ENCODE measurements around the gene LYRM1. TPM values are rescaled to one million over a fixed set of nuclear protein-coding genes. Genes with fewer than 3 reads are reported as not detected.
A peak's percentile ranks its signal among the peaks of the same experiment; 100 is the strongest.
"Not testable (repeated sequence)": the region's sequence is repeated elsewhere in the genome, so short reads cannot be mapped to it uniquely, and the experiment has no call there.

LYRM1 gene
- polyA plus RNA-seq, 1 of the 3 experiments (the other 2 are of a cell fraction) = 18.1 TPM

DNA sequence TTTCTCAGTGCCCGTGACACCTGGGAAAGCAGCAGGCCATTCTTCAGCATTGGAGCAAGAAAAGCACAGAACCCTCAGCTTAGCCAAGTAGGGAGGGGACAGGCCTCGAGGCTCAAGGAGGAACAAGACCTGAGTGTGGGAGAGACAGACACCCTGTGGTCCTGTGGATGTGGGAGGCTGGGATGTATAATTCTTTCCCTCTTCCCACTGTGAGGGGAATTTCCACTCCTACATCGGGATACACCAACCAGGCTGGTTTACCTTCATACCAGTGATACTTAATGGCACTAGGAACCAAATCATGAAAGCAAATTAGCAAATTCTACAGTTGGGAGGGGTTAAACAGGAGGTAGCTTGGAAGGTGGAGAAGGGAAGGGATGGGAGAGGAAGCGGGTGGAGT, 41.7 kb downstream of the LYRM1 start:
- Histone ChIP-seq H4K20me1 (ENCODE audit: insufficient read depth) (no peaks in the 10 kb centered on the region), H3K9ac (no peak overlapping the region), H3K36me3 (replicated peaks in 1 of 2; ENCODE audit: control insufficient read depth in 1 of 2, insufficient read depth in 2 of 2, low read length in 1 of 2) (no peaks in the 10 kb centered on the region), H3K4me2 (no peak overlapping the region), H3K9me3 (no peaks in the 10 kb centered on the region), H3K4me1 (ENCODE audit: control insufficient read depth in 1 of 2, insufficient read depth in 2 of 2, low read depth in 1 of 2, low read length in 1 of 2) (no peaks in the 10 kb centered on the region; a peak in 1 of 4 replicates), H3K27me3 (ENCODE audit: insufficient read depth) (no peaks in the 10 kb centered on the region), H3K4me3 (ENCODE audit: low read depth in 2 of 2, low read length in 1 of 2) (no peak overlapping the region), H2AFZ (ENCODE audit: low read depth) (no peak overlapping the region), H3K9me2 (no peaks in the 10 kb centered on the region), H3K27ac (ENCODE audit: low read depth in 2 of 2, low read length in 1 of 2) (no peak overlapping the region), H3F3A (replicated peaks; ENCODE audit: insufficient read depth) (no peaks in the 10 kb centered on the region), H3K79me2 (ENCODE audit: insufficient read depth) (no peaks in the 10 kb centered on the region)
- TF ChIP-seq RCOR1 (IDR thresholded peaks at IDR 0.05; ENCODE audit: low read length) (no peak), RFX5 (IDR thresholded peaks at IDR 0.05; ENCODE audit: low read length) (no peak), CHD2 (IDR thresholded peaks at IDR 0.05; ENCODE audit: low read length, partially characterized antibody) (no peak), EP300 (IDR thresholded peaks at IDR 0.05; ENCODE audit: borderline replicate concordance in 1 of 2, low read depth in 1 of 2, low read length in 1 of 2) (no peak), RXRA (IDR thresholded peaks at IDR 0.05; ENCODE audit: borderline replicate concordance, low read depth) (no peak)
- TF ChIP-seq, protein P1, sequence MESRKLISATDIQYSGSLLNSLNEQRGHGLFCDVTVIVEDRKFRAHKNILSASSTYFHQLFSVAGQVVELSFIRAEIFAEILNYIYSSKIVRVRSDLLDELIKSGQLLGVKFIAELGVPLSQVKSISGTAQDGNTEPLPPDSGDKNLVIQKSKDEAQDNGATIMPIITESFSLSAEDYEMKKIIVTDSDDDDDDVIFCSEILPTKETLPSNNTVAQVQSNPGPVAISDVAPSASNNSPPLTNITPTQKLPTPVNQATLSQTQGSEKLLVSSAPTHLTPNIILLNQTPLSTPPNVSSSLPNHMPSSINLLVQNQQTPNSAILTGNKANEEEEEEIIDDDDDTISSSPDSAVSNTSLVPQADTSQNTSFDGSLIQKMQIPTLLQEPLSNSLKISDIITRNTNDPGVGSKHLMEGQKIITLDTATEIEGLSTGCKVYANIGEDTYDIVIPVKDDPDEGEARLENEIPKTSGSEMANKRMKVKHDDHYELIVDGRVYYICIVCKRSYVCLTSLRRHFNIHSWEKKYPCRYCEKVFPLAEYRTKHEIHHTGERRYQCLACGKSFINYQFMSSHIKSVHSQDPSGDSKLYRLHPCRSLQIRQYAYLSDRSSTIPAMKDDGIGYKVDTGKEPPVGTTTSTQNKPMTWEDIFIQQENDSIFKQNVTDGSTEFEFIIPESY (IDR thresholded peaks at IDR 0.05; ENCODE audit: borderline replicate concordance, low read depth) = no peak
- TF ChIP-seq, protein P2, sequence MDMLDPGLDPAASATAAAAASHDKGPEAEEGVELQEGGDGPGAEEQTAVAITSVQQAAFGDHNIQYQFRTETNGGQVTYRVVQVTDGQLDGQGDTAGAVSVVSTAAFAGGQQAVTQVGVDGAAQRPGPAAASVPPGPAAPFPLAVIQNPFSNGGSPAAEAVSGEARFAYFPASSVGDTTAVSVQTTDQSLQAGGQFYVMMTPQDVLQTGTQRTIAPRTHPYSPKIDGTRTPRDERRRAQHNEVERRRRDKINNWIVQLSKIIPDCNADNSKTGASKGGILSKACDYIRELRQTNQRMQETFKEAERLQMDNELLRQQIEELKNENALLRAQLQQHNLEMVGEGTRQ (IDR thresholded peaks at IDR 0.05; ENCODE audit: borderline replicate concordance, low read depth, low read length) = no peak
- no peak for DNase-seq
- WGBS (ENCODE audit: low lambda C conversion rate) = 69% methylated on average over 4 of the region's 4 CpGs
- ChIA-PET POLR2A (no interaction called here), CTCF (no interaction called here)

DNA sequence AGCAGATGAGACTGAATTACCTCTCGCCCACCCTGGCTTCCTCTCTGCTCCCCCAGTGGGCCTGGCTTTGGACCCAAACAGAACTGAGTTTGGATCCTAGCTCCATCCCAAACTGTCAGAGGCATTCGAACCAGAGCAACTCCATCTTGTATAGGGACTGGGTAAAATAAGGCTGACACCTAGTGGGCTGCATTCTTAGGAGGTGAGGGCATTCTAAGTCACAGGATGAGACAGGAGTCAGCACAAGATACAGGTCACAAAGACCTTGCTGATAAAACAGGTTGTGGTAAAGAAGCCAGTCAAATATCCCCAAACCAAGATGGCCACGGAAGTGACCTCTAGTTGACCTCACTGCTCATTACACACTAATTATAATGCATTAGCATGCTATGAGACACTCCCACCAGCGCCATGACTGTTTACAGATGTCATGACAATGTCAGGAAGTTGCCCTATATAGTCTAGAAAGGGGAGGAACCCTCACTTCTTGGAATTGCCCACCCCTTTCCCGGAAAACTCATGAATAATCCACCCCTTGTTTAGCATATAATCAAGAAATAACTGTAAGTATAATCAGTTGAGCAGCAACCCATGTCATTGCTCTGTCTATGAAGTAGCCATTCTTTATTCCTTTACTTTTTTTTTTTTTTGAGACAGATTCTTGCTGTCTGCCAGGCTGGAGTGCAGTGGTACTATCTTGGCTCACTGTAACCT, 44.4 kb downstream of the LYRM1 start:
- ChIA-PET CTCF (no interaction called here), POLR2A (no interaction called here)
- H3K79me2 ChIP-seq (ENCODE audit: insufficient read depth) = no peaks in the 10 kb centered on the region
- DNase-seq = no peak
- no peaks in the 10 kb centered on the region for H3K4me1 ChIP-seq (ENCODE audit: control insufficient read depth in 1 of 2, insufficient read depth in 2 of 2, low read depth in 1 of 2, low read length in 1 of 2)
- H3K4me3 ChIP-seq (ENCODE audit: low read depth in 2 of 2, low read length in 1 of 2) = no peak overlapping the region
- H3K27ac ChIP-seq (ENCODE audit: low read depth in 2 of 2, low read length in 1 of 2) = no peak overlapping the region
- no peaks in the 10 kb centered on the region for H3K9me3 ChIP-seq
- WGBS (ENCODE audit: low lambda C conversion rate) = 76% methylated on average over 5 of the region's 5 CpGs
- TF ChIP-seq RAD21 (IDR thresholded peaks at IDR 0.05; ENCODE audit: low read length) = peak; percentile 30
- TF ChIP-seq MXI1 (IDR thresholded peaks at IDR 0.05; ENCODE audit: low read depth, low read length) = no peak
- H3K9me2 ChIP-seq = no peaks in the 10 kb centered on the region
- no peaks in the 10 kb centered on the region for H3K36me3 ChIP-seq (replicated peaks in 1 of 2; ENCODE audit: control insufficient read depth in 1 of 2, insufficient read depth in 2 of 2, low read length in 1 of 2)
- no peaks in the 10 kb centered on the region for H3F3A ChIP-seq (replicated peaks; ENCODE audit: insufficient read depth)
- H3K27me3 ChIP-seq (ENCODE audit: insufficient read depth) = no peaks in the 10 kb centered on the region
- H2AFZ ChIP-seq (ENCODE audit: low read depth) = no peak overlapping the region
- H3K9ac ChIP-seq = no peak overlapping the region
- no peaks in the 10 kb centered on the region for H4K20me1 ChIP-seq (ENCODE audit: insufficient read depth)
- H3K4me2 ChIP-seq = no peak overlapping the region

DNA sequence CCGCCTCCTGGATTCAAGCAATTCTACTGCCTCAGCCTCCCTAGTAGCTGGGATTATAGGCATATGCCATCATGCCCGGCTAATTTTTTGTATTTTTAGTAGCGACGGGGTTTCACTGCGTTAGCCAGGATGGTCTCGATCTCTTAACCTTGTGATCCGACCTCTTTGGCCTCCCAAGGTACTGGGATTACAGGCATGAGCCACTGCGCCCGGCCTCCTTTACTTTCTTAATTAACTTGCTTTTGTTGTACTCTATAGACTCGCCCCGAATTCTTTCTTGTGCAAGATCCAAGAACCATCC, 45.0 kb downstream of the LYRM1 start:
- H3K79me2 ChIP-seq (ENCODE audit: insufficient read depth); H3K36me3 ChIP-seq (replicated peaks in 1 of 2; ENCODE audit: control insufficient read depth in 1 of 2, insufficient read depth in 2 of 2, low read length in 1 of 2); DNase-seq; H4K20me1 ChIP-seq (ENCODE audit: insufficient read depth); H2AFZ ChIP-seq (ENCODE audit: low read depth); H3K9me3 ChIP-seq; H3K27me3 ChIP-seq (ENCODE audit: insufficient read depth); H3F3A ChIP-seq (replicated peaks; ENCODE audit: insufficient read depth); H3K4me2 ChIP-seq; H3K27ac ChIP-seq (ENCODE audit: low read depth in 2 of 2, low read length in 1 of 2); POLR2A ChIA-PET; CTCF ChIA-PET; H3K4me3 ChIP-seq (ENCODE audit: low read depth in 2 of 2, low read length in 1 of 2); H3K4me1 ChIP-seq (ENCODE audit: control insufficient read depth in 1 of 2, insufficient read depth in 2 of 2, low read depth in 1 of 2, low read length in 1 of 2); H3K9me2 ChIP-seq; H3K9ac ChIP-seq: not testable (repeated sequence)
- WGBS (ENCODE audit: low lambda C conversion rate) = 82% methylated on average over 11 of the region's 11 CpGs
